DND-41 (cell line): Measurements from ENCODE around the gene SMTN.

ENCODE experiments used
- ATAC-seq: fragments of 200-7000 bp; cut with Tn5 transposase; 3 replicates; pipeline ENCODE4 v1.9.1; 2021; ENCODE audit warnings: low read depth; ENCODE audit not compliant: insufficient read depth
- DNase-seq: peaks from one replicate; pipeline ENCODE4 v3.0.0-alpha.2; 2020
- H2AFZ ChIP-seq: 2 replicates; pipeline ENCODE4 v1.6.0; 2012; ENCODE audit warnings: low read depth, low read length
- H3K27ac ChIP-seq: 2 replicates; pipeline ENCODE4 v1.5.1; 2012; ENCODE audit warnings: low read length, inconsistent platforms
- H3K27me3 ChIP-seq: fragments of 200-600 bp; sonication (generic); 2 replicates; pipeline ENCODE4 v1.6.0; 2012; ENCODE audit warnings: low read length, mild to moderate bottlenecking, inconsistent platforms; ENCODE audit not compliant: insufficient read depth, poor library complexity
- H3K36me3 ChIP-seq: 2 replicates; pipeline ENCODE4 v1.5.1; 2012; ENCODE audit warnings: low read length, inconsistent platforms; ENCODE audit not compliant: insufficient read depth
- H3K4me1 ChIP-seq: 2 replicates; pipeline ENCODE4 v1.5.1; 2012; ENCODE audit warnings: mild to moderate bottlenecking, low read length; ENCODE audit not compliant: insufficient read depth
- H3K4me2 ChIP-seq: 2 replicates; pipeline ENCODE4 v1.6.0; 2012; ENCODE audit warnings: mild to moderate bottlenecking, moderate library complexity, low read length, inconsistent platforms; ENCODE audit not compliant: insufficient read depth
- H3K4me3 ChIP-seq, 2 experiments: fragments of 200-600 bp in 1 of 2; shearing (Covaris generic) in 1 of 2; 2 replicates each; pipeline ENCODE4 v1.5.1; 2012 to 2016; ENCODE audit warnings: inconsistent platforms in 2 of 2, low read length in 2 of 2, mild to moderate bottlenecking in 2 of 2, low read depth in 1 of 2, moderate library complexity in 1 of 2
- H3K79me2 ChIP-seq: 2 replicates; pipeline ENCODE4 v1.6.0; 2012; ENCODE audit warnings: low read length, inconsistent platforms; ENCODE audit not compliant: insufficient read depth
- H3K9ac ChIP-seq: 2 replicates; pipeline ENCODE4 v1.6.0; 2012; ENCODE audit warnings: low read depth, mild to moderate bottlenecking, inconsistent platforms, low read length, moderate library complexity
- H3K9me3 ChIP-seq: 2 replicates; pipeline ENCODE4 v1.5.1; 2012; ENCODE audit warnings: low read length, moderate library complexity, mild to moderate bottlenecking, inconsistent platforms; ENCODE audit not compliant: insufficient read depth, severe bottlenecking
- H4K20me1 ChIP-seq: 2 replicates; pipeline ENCODE4 v1.6.0; 2012; ENCODE audit warnings: low read length; ENCODE audit not compliant: insufficient read depth
- EZH2 ChIP-seq: IDR thresholded peaks from 3 replicates; pipeline ENCODE4 v1.6.1; 2012; ENCODE audit warnings: borderline replicate concordance, low read depth, mild to moderate bottlenecking, moderate library complexity, low read length, inconsistent platforms; ENCODE audit not compliant: severe bottlenecking
- TF ChIP-seq, protein P1 (sequence below): IDR thresholded peaks from 2 replicates; pipeline ENCODE4 v1.5.1; 2012; ENCODE audit warnings: borderline replicate concordance, low read length, moderate library complexity, mild to moderate bottlenecking; ENCODE audit not compliant: poor library complexity, severe bottlenecking; ENCODE audit errors: extremely low read depth

The SMTN gene

DNA sequence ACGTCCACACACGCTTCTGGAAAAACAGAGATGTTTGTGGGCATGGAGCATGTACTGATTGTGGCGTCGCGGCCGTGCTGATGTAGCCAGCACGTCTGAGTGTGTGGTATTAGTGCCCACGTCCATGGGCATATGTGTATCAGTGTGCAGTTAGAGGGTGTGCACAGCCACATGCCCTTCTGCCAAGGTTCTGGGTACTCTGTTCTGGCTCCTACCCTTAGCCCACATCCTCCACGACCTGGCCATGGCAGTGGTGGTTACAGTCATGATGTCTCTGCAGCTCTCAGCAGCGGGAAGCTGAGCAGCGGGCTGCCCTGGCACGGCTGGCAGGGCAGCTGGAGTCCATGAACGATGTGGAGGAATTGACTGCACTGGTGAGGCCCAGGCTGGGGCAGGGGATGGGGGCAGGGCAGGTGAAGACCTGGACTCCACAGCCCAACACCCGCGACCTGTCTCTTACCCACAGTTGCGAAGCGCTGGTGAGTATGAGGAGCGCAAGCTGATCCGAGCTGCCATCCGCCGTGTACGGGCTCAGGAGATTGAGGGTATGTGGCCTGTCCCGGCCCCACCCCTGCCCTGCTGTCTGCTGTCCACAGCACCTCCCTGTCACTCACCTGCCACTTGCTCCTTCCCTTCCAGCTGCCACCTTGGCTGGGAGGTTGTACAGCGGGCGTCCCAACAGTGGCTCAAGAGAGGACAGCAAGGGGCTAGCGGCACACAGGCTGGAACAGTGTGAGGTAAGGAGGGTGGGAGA is 7.3 kb downstream of the SMTN start:
- Histone ChIP-seq H3K4me1 (peaks cover 22% of the 10 kb centered on the region), H3K27me3 (no peaks in the 10 kb centered on the region), H3K27ac (no peak overlapping the region), H3K4me2 (no peak overlapping the region), H3K4me3 (no peak overlapping the region), H2AFZ (no peak overlapping the region), H4K20me1 (no peaks in the 10 kb centered on the region; the same call in 1 of the 2 replicates), H3K9ac (no peak overlapping the region), H3K9me3 (no peaks in the 10 kb centered on the region), H3K79me2 (peaks cover 12% of the 10 kb centered on the region), H3K36me3 (peaks cover 60% of the 10 kb centered on the region)
- TF ChIP-seq, protein P1, sequence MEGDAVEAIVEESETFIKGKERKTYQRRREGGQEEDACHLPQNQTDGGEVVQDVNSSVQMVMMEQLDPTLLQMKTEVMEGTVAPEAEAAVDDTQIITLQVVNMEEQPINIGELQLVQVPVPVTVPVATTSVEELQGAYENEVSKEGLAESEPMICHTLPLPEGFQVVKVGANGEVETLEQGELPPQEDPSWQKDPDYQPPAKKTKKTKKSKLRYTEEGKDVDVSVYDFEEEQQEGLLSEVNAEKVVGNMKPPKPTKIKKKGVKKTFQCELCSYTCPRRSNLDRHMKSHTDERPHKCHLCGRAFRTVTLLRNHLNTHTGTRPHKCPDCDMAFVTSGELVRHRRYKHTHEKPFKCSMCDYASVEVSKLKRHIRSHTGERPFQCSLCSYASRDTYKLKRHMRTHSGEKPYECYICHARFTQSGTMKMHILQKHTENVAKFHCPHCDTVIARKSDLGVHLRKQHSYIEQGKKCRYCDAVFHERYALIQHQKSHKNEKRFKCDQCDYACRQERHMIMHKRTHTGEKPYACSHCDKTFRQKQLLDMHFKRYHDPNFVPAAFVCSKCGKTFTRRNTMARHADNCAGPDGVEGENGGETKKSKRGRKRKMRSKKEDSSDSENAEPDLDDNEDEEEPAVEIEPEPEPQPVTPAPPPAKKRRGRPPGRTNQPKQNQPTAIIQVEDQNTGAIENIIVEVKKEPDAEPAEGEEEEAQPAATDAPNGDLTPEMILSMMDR, result no peak
- TF ChIP-seq EZH2, result no peak
- DNase-seq (no peak), ATAC-seq (no peak)

DNA sequence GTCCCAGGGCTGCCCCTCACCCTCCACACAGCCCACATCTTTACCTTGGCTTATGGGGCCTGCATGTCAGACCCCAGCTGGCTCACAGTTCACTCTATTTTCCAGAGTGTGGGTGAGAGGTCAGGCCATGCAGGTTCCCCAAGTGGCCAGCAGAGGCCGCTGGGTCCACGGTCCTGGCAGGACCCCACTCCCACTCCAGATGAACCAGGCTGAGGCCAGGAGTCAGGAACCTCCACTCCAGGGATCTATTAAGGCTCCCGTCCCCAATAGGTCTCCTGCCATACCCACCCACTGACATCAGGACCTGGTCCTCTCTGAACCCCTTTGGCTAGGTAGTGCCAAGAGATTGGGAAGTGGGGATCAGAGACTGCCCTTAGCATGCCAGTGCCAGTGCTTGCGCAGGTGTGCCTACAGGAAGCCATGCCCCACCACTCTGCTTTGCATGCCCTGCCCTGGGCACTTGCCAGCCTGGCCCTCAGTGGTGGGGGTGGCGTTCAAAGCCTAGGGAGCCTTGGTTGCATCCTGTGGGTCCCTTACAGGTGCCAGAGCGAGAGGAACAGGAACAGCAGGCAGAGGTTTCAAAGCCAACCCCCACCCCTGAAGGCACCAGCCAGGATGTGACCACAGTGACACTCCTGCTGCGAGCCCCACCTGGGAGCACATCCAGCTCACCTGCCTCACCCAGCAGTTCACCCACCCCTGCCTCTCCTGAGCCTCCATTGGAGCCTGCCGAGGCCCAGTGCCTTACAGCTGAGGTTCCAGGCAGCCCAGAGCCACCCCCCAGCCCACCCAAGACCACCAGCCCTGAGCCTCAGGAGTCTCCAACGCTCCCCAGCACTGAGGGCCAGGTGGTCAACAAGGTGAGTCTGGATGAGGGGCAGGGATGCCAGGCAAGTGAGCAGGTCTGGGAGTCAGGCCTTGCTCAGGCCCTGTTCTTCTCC is 8.3 kb downstream of the SMTN start:
- peak; percentile 32 for DNase-seq
- Histone ChIP-seq H3K9ac (no peak overlapping the region), H3K4me3 (no peak overlapping the region), H3K79me2 (peaks cover 2% of the 10 kb centered on the region), H3K4me2 (no peak overlapping the region), H2AFZ (no peak overlapping the region), H3K36me3 (peaks cover 58% of the 10 kb centered on the region), H3K9me3 (no peaks in the 10 kb centered on the region), H3K4me1 (peaks cover 12% of the 10 kb centered on the region), H3K27ac (no peak overlapping the region), H4K20me1 (no peaks in the 10 kb centered on the region; the same call in 1 of the 2 replicates), H3K27me3 (no peaks in the 10 kb centered on the region)
- no peak for ATAC-seq
- no peak for TF ChIP-seq EZH2
- TF ChIP-seq, protein P1, result peak; percentile 68

DNA sequence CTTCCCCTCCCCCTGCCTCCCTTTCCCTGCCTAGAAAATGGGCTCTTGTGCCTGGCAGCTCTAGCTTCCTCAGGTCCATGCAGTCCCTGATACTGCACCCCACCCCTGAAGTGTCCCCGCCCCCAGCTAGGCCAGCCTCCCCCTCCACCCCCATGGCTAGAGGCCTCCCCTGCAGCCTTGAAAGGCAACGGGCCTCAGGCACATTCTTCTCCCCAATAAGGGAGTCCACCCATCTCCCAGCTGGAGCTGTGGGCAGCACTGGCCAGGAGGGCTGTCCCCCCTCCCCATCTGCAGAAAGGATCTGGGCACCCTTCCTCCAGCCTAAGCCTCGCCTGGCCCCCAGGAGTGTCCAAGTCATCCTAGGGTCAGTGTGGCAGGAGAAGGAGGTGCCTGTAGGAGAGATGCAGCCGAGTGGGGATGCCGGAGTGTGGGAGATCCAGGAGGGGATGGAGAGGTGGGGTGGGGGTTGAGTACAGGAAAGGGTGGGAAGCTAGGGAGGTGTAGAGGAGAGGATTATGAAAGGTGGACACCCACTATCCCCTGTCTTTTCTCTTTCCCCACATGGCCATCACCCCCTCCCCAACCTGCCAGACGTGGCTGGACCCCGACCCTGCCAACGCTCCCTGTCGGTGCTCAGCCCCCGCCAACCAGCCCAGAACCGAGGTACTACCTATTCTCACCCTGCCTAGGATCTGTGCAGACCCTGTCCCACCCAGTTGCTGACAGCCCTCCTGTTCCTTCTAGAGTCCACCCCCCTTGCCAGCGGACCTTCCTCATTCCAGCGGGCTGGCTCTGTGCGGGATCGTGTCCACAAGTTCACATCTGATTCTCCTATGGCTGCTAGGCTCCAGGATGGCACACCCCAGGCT is 9.3 kb downstream of the SMTN start:
- no peaks in the 10 kb centered on the region; the same call in 1 of the 2 replicates for H4K20me1 ChIP-seq
- H3K9ac ChIP-seq, result no peak overlapping the region
- no peaks in the 10 kb centered on the region for H3K27me3 ChIP-seq
- no peak overlapping the region for H2AFZ ChIP-seq
- H3K4me2 ChIP-seq, result no peak overlapping the region
- DNase-seq (no peak), ATAC-seq (no peak)
- no peaks in the 10 kb centered on the region for H3K9me3 ChIP-seq
- TF ChIP-seq, protein P1, result no peak
- TF ChIP-seq EZH2, result no peak
- peaks cover 4% of the 10 kb centered on the region for H3K4me1 ChIP-seq
- H3K4me3 ChIP-seq, result no peak overlapping the region
- H3K79me2 ChIP-seq, result no peaks in the 10 kb centered on the region
- peaks cover 66% of the 10 kb centered on the region for H3K36me3 ChIP-seq
- no peak overlapping the region for H3K27ac ChIP-seq
